ENCODE measurements around the gene ANKRD44.

ANKRD44 gene

DNA sequence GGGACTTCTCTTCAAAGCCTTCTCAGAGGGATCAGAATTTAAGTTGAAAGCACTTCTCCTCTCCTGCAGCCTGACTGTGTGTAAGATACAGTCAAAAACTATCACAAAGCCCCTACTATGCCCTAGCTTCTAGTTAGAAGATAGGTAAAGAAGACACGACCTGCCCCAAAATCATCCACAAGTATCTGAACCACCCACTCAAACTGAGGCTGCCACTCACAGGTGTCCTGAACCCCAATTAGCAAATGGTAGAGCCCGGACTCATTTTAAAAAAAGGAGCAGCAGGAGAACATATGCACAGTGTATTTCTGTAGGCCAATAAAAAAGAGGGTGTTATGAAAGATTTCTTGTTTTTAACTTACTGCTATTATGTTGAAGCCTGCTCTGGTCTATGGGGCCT lies 74.4 kb downstream of the ANKRD44 start:
- no peak for DNase-seq

DNA sequence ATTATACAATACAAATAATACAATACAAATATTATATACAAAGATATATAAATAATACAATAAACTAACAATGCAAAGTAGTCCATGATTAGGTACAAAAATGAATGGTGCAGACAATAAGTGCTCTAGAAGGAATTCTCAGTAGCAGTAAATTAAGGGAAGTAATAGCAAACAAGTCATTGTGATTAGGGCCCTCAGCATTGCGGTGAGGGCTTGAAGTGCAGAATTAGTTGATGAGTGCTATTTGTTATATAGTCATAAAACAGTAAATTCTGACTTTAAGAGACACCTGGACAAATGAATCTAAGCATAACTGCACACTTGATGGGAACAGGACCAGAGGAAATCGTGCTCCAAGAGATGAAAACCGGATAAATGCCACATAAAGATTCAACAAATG lies 74.9 kb downstream of the ANKRD44 start:
- DNase-seq = no peak

DNA sequence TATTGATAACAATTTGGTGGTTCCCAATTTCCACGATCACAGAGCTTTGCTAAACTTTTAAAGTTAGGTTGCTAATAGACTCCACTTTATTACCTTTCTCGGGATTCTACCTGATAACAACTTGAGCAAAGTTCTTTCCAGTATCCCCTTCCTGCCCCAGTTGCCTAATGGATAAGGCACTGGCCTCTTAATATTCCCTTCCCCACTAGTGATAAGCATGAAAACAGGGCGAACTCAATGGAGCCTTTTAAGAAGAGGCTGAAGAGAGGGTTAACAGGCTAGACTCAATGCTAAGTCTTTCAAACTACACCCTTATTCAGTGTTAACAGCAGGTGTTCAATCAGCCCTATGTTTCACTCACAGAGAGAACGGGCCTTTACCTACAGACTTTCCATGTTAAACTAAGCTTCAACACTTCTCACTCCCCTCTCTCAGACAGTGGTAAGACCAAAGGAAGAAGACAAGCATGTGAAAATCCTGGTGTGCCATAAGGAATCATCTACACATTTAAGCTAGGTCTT lies 75.8 kb downstream of the ANKRD44 start:
- DNase-seq = no peak

DNA sequence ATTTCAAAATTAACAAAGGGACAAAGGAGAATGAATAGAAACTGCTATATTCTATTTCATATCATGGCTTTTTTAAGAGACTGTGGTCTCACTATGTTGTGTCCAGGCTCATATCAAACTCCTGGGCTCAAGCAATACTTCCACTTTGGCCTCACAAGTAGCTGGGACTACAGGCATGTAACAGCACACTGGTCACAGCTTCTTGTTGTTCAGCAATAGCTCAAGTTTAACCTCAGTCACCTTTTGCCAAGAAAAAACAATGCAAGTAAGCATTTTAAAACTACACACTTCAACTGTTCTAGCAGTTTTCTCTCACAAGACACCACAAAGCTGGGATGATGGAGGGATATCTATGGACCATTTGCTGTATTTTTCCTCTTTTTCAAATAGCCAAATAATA lies 77.1 kb downstream of the ANKRD44 start:
- DNase-seq = peak in 1 of 2 donors; percentile 2

DNA sequence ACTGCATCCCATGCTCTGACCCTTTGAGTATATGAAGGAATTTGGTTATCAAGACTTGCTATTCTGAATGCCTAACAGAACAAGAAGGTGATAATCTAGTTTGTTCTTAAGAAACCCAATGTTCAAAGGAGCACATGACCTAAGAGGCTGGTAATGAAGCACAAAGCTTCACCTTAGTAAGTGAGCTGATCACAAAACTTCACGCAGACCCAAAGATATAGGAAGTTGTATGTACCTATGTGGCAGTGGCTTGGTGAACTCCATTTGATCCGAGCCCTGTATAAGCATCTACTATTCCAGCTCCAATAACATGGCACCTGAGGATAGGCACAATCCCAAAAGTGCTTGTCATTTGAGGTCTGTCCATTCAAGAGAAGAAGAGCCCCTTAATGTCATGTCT lies 78.6 kb downstream of the ANKRD44 start:
- no peak for DNase-seq

DNA sequence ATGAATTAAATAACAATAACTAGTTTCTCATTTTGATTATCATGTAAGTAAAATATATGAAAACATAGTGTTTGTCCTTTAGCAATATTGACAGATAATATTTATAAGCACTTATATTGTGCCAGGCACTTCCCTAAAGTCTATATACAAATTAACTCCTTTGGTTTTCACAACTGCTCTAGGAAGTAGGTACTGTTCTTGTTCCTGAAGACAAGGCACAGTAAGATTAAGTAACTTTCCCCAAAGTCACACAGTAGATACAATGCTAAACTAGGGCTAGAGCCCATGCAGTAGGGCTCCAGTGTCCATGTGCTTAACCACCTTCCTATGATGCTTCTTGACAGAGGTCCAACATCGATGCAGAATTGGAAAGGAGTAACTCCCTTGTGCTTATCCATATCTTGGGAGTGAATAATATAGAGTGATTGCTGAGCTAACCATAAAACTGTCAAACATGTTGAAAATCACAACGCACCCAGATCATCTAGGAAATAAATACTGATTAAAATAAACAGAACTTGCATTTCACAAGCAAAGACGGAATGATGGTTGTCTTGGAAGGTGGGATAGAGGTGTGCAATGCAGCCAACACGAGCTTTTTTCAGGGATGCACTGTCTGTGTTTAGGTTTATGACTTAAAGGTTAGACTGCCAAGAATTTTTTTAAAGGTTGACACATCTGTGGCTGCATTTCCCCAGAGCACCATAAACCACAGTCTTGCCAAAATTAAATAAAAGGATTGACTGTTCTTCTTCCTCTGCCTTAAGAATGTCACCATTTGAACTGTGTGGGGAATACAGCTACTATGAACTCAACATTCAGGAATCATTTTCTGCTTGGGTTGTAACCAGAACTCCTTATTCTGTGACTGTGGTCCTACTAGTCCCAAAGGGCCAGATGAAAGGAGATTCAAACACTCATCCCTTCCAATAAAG lies 80.8 kb downstream of the ANKRD44 start:
- peak; percentile 23 to 51 for DNase-seq

DNA sequence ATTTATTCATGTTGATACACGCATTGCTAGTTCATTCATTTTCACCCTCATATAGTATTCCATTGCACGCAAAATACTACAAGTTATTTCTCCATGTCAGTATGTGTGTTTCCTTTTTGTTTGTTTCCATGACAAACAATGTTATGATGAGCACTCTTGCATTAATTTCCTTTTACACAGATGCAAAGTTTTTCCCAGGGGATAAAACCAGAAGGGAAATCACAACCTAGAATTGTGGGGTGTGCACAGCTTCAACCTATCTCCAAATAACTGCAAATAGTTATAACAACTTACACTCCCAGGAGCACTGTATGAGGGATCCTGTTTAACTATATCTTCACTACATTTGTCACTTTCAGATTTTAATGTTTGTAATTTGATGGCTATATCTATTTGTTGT lies 87.1 kb downstream of the ANKRD44 start:
- DNase-seq = no peak

DNA sequence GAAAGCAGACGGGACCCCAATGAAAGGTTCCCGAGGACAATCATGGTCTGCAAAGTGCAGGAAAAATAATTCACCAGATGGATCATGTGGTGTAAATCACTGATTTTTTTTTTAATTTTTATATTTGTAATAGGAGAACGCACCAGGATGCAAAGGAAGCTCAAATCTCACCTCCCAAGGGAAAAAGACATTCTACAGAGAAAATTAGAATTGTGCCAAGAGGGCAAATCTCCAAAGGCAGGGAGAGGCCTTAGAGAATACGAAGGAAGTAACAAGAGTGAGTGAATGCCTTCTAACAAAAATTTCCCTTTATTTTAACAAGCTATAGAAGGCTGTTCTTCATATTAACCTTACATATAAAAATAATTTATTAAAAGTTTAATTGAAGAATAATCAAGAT lies 90.9 kb downstream of the ANKRD44 start:
- no peak for DNase-seq

DNA sequence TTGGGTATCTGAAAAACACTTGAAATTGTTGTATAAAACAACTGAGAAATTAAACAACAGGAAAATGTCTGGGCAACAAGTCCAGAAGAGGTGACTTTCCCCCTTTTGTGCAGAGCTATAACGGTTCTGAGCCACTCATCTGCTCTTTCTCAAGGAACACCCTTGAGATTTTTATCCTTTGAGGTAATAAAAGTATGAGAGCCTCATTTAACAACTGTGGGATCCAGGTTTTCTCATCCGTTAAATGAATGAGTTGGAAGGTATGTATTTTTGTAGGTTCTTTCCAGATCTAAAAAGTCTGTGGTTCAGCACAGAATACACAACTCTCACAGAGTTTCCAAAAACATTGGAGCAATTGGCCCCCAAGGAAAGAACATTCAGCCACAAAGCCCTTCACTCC lies 93.0 kb downstream of the ANKRD44 start:
- no peak for DNase-seq

DNA sequence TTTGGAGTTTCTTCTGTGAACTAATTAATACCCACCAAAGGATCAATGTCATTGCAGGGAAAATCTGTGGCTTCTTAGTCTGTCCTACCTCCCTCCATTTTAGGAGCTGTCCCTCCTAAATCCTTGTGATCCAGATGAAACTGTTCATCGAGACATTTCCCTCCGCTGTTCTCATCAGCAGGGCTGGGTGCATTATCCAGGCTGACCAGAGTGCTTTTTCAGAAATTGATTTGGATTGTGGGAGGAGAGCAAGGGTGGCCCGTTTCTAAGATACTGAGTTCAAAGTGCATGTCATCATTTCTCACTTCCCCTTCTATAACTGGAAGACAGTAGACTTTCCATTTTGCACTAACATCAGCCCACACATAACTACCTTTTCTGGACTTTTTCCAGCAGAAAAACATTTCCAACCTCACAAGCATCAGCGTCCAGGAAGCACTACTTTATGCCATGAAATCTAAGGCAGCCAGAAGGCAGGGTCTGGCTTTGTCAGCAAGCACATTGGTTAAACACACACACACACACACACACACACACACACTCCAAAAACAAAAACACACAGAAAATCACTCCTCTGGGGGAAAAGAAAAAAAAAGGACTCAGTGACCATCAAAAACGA lies 94.1 kb downstream of the ANKRD44 start:
- DNase-seq = peak; percentile 31 to 59

DNA sequence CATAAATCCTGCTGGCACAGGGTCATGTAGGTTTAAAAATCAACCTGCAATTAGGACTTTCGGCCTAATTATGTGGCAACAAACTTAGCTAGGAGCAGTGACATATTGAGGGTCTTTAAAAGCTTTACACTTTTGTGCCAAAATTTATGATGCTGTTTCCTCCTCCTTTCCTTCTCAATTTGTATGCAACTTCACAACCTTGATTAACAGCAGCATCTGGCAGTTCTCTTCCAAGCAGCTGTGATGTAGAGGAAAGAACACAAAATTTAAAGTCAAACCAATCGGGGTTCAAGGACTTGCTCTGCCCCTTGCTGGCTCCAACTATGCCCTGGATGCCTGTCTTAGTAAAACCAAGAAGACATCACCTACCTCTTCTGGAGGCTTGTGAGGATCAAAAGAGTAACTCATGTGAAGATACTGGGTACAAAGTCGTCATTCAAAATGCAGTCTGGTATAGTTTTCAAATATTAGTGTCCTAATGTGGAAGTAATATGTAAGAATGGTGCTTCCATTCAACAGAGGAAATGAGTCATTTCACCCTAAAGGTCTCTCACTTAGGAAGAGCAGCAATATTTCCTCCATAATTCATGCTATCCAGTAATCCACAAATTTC lies 94.7 kb downstream of the ANKRD44 start:
- DNase-seq = peak; percentile 46 to 71

DNA sequence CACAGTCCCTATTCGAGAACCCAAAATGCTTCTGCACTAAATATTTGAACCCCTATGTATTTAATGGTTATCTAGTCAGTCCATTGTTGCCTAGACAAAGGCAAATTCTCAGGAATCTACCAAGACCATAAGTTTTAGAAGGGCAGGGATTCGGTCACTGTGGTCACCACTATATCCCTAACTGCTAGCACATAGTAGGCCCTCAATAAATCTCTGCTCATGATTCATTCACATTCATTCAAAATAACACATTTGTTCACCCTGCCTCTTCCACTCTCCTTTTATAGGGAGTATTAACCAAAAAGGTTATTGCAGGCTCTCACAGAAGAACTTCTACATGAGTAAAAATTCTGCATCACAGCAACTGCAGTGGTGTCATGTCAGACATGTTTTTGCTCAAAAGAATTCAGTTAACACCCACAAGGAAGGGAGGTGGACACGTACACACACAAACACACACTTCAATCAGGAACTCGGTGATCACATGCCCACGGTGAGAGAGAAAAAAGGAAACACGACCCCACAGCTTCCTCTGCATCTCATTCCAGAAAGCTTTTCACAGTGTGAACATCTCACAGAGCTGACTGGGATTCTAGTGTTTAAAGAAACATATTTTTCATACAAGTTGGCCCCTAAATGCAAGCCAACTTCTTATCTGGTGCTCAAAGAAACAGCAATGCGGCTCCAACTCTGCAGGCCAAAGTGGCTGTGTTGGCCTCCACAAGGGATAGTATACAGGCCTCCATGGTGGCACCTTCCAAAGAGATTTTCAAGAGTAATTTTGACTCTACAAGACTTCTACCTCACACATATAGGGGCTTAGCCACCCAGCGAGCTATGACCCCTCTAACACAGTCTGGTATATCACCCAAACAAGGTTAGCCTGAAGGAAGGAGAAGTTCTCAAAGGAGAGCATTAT lies 98.0 kb downstream of the ANKRD44 start:
- DNase-seq = peak; percentile 45 to 64

DNA sequence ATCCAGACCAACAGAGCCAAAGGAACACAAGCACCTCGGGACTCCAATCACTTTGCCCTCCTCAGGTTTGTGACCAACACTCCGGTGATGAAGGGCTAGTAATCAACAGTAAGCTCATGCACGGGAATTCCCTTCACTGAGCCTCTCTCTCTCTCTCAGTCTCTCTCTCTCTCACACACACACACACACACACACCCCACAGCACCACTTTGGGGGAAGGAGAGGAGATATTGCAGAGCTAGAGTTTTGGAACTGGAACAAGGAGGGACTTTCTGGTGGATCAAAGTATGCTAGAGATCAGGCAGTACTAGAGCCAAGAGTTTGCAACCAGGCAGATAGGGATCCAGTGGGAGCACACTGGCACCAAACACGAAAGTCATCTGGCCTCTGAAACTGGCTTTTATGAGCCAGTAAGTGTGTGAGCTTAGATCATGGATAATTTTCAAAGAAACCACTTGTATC lies 98.7 kb downstream of the ANKRD44 start:
- DNase-seq = no peak

DNA sequence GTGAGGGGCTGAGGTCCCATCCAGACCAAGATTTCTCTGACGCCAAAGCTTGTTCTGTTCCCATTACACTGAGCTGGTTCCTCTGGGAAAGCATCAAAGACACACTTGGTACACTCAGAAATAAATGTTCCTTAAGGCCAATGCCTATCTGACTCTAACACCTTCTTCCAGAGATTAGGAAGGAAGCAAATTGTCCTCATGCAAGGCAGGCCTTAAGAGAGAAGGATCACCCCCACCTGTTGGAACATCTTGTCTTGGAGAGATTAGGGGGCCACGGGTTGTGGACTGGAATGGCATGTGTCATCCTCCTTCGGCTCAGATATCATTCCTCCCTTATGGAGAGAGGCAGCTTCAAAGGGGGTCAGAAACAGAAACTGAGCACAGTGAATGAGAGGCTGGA lies 100.2 kb downstream of the ANKRD44 start:
- no peak for DNase-seq

DNA sequence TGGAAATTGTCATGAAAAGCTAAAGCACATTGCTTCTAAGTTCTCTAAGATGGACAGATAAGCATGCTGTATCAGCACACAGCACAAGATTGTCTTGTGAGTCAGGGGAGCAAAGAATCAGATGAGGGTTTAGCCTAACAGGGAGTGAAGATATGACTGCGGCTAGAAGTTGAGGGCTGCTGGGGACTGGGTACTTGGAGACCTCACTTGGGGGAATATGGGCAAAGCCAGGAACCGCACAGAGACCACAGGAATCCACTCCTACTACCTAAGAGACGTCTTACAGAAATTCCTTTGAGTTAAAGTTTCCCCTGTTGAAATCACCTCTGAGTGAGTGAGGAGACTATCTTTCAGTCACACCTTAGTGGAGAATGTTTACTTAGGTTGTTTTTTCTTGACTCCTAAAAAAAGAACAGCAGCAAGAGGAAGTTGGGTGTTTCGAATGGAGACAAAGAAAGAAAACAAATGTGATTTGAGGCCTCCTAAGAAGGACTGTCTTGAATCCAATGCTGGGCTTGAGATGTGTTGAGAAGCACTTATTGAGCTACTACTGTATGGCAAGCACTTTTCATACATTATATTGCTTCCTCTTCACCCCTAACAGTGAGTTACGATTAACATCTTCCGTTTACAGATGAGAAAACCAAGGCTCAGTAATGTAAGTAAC lies 100.7 kb downstream of the ANKRD44 start:
- no peak for DNase-seq

DNA sequence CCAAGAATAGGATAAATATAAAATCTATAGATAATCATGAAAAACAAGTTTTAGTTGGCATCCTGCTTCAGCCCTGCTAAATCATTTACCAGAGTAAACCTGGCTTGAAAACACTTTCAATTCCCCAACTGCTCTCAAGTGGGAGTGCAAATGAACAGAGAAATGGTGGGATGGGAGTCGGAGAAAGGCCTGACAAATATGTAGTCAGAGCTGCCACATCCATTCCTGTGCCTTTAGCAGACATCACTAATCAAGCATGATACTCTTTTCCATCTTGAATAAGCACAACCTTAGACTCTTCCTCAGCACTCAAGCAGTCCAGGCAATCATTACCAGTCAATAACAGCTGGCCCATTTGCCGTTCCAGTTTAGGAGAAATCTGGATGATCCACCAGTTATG lies 101.3 kb downstream of the ANKRD44 start:
- no peak for DNase-seq

DNA sequence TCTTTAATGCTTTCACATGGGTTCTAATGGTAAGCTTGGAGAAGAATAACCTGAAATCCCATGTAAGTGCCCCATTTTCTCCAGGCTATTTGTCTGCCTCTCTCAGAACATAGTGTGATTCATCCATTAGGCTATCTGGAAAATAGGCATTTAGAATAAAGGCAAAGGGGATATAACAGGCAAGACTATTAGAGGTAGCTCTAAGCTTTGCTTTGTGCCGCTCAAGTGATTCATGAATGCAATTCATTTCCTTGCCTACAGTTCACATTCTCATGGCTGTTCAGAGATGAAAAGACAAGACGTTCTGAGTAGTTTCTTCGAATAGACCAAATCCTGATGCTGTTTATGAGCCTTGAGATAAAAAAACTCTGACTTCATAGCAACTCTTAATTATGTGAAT lies 101.7 kb downstream of the ANKRD44 start:
- no peak for DNase-seq

DNA sequence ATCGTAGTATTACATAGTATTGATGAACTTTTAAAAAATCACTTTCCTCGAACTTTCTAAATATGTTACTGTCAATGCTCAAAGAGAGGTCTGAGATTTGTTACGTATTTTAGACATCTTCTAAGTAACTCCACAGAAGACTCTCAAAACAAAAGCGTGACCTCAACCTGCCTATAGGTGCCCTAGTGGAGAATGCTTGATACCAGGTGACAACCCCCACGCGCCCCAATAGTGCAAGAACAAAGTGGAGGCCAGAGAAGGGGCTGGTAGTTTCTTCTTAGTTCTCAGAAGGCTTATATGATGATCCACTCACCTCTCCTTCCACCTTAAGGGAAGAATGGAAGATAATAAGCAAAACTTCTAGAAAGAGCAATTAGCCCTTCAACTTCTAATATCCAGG lies 102.6 kb downstream of the ANKRD44 start:
- no peak for DNase-seq

DNA sequence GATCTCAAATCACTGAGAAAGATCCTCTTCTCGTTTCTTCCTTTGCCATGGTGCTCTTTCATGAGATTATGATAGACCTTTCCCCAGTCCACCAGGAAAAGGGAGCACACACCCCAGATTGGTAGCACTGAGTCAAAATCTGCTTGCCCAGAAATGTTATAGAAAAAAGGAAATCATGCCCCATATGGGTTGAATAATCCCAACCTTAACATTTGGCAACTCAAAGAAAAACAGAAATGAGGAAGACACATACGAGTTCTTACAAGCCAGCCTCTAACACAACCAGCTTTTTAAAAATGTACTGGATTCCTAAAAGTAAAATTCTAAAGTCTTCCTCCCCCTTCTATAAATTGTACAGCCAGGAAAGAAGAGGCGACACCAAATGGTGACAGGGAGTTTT lies 103.0 kb downstream of the ANKRD44 start:
- peak; percentile 14 to 56 for DNase-seq

DNA sequence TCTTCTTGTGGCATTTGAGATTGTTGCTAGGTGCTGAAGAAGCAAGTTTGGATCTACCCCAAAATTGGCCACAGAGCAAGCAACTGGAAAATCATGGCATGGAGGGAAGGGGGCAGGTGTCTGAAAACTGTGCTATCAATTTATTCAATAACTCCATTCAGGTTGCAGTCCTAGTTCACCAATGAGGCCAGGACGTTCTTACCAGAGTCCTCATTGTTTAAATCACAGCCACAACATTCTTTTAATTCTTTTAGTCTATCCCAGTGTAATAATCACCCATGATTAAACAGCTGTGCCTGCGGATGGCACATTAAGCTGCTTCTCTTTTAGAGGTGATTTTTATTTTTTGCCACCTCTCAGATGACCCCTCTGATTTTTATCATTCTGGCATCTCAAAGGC lies 103.5 kb downstream of the ANKRD44 start:
- no peak for DNase-seq

DNA sequence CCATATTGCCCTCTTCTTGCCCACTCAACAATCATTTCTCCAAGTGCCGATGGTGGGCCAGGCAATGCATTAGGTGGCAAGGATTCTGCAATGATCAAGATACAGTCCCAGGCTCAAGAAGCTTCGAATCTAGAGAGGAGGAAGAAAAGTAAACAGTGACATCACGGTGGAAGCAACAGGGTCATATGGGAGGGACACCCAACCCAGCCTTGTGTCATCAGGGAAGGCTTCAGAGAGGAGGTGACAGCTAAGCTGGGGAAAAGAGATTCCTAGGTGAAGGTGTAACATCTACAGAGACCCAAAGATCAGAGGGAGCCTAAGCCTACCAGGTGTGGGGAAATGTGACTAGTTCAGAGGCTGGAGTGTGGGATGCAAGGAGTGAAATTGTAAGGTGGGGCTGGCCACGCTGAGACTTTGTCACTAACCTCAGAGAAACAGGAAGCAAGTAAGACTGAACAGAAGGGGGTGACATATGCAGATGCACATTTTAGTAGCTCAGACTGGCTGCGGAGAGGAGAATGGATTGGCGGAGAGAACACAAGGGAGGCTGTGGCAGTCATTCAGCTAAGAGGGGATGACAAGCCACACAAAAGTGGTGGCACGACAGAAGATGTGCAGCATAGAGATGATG lies 104.9 kb downstream of the ANKRD44 start:
- peak; percentile 55 to 61 for DNase-seq
